ENCODE measurements around the gene ZKSCAN3.
"Not testable (repeated sequence)": the region's sequence is repeated elsewhere in the genome, so short reads cannot be mapped to it uniquely, and the experiment has no call there.

Gene ZKSCAN3

GRCh38 chr6:28378644-28379043, 28.9 kb downstream of the ZKSCAN3 start:
- no peak for DNase-seq

GRCh38 chr6:28380381-28380780, 30.6 kb downstream of the ZKSCAN3 start:
- no peak for DNase-seq

GRCh38 chr6:28383235-28384142, 33.7 kb downstream of the ZKSCAN3 start:
- DNase-seq: peak; percentile 84

GRCh38 chr6:28384143-28384533, 34.4 kb downstream of the ZKSCAN3 start:
- no peak for DNase-seq

- no peak for DNase-seq
Measured at GRCh38 chr6:28390688-28391087, 40.9 kb downstream of the ZKSCAN3 start.

- peak; percentile 35 for DNase-seq
Measured at GRCh38 chr6:28393912-28394662, 44.3 kb downstream of the ZKSCAN3 start.

GRCh38 chr6:28395918-28396317, 46.2 kb downstream of the ZKSCAN3 start:
- no peak for DNase-seq

GRCh38 chr6:28399350-28400121, 49.8 kb downstream of the ZKSCAN3 start, which contains the start of gene ZSCAN12:
Gene ZSCAN12, minus strand, starts transcription at chr6:28399747. Its CDS starts 1,342 bp downstream, at chr6:28398405.
- peak; percentile 90 for DNase-seq

GRCh38 chr6:28400122-28400451, 50.3 kb downstream of the ZKSCAN3 start:
- no peak for DNase-seq

- DNase-seq: no peak
Measured at GRCh38 chr6:28401172-28401571, 51.4 kb downstream of the ZKSCAN3 start.

- DNase-seq: peak; percentile 78
Measured at GRCh38 chr6:28402197-28402596, 52.5 kb downstream of the ZKSCAN3 start.

GRCh38 chr6:28403923-28404322, 54.2 kb downstream of the ZKSCAN3 start:
- not testable (repeated sequence) for DNase-seq

- no peak for DNase-seq
Measured at GRCh38 chr6:28407401-28407800, 57.7 kb downstream of the ZKSCAN3 start.

- DNase-seq: no peak
Measured at GRCh38 chr6:28408076-28408802, 58.5 kb downstream of the ZKSCAN3 start.

- DNase-seq: no peak
Measured at GRCh38 chr6:28410767-28411166, 61.0 kb downstream of the ZKSCAN3 start.

- no peak for DNase-seq
Measured at GRCh38 chr6:28413681-28414080, 63.9 kb downstream of the ZKSCAN3 start.

Measured in RPMI8226 (cell line).